Psoas muscle (tissue), 8 donors: ENCODE results near the gene SSPN. TPM values are rescaled to one million over a fixed set of nuclear protein-coding genes. Genes with fewer than 3 reads are reported as not detected.

ENCODE experiments used
- ATAC-seq, 4 donors: fragments of 200-7000 bp; cut with Tn5 transposase; one replicate each; pipeline ENCODE4 v1.9.1; 2020; ENCODE audit warnings: moderate library complexity in 3 of 4, mild to moderate bottlenecking in 2 of 4
- DNase-seq, 2 donors: peaks; one replicate each; pipeline ENCODE4 v3.0.0-alpha.2; 2020
- H3K27ac ChIP-seq: fragments of 200-600 bp; one replicate; pipeline ENCODE4 v1.8.0; 2022
- H3K27me3 ChIP-seq, 3 donors: fragments of 200-600 bp in 1 of 3; one replicate each; pipeline versions ENCODE4 v1.6.1 to v1.8.0; 2013 to 2022; ENCODE audit warnings: low read length in 2 of 3, mild to moderate bottlenecking in 2 of 3, moderate library complexity in 1 of 3; ENCODE audit not compliant: insufficient read depth in 3 of 3
- H3K36me3 ChIP-seq, 2 donors: fragments of 200-600 bp in 1 of 2; one replicate each; pipeline versions ENCODE4 v1.6.1 to v1.8.0; 2013 to 2022; ENCODE audit warnings: low read depth in 1 of 2, mild to moderate bottlenecking in 1 of 2, moderate library complexity in 1 of 2; ENCODE audit not compliant: insufficient read depth in 1 of 2
- H3K4me1 ChIP-seq: fragments of 200-600 bp; one replicate; pipeline ENCODE4 v1.8.0; 2022
- H3K4me3 ChIP-seq: fragments of 200-600 bp; one replicate; pipeline ENCODE4 v1.8.0; 2022; ENCODE audit warnings: mild to moderate bottlenecking
- H3K9me3 ChIP-seq: fragments of 200-600 bp; one replicate; pipeline ENCODE4 v1.8.0; 2022
- CTCF ChIP-seq: fragments of 200-600 bp; IDR thresholded peaks from one replicate; pipeline ENCODE4 v1.8.0; 2022; ENCODE audit warnings: antibody characterized with exemption
- WGBS, 3 donors: extraction: QIAGEN DNeasy Blood & Tissue Kit; methylation state at CpG; one replicate each; pipeline versions ENCODE4 v1.1.6 to v1.1.7; 2013; 5-methylcytosine and 5-hydroxymethylcytosine counted together
- intact Hi-C, 2 donors: fragments of 100-400 bp; cut with DNase I; formaldehyde crosslinking; loops; one replicate each; pipeline versions ENCODE4 v1.11.0 to v1.14.2; 2022
- polyA plus RNA-seq, 3 donors: library from polyadenylated mRNA; stranded (reverse); fragments of 200-250 nt; gene quantifications; one replicate each; pipeline ENCODE4 v1.2.3, GENCODE V29; 2013
- total RNA-seq, 4 donors: library from RNA; stranded (reverse); fragmentation: NEBNext Ultra II Directional in 2 of 4; extraction: Animal tissue kit (Norgen Biotek cat#: 25700) in 2 of 4; gene quantifications; one replicate each; pipeline versions ENCODE4 v1.2.1 to v1.2.4, GENCODE V29; 2021 to 2023
- donor health status: healthy with polysubstance abuse.
- donor health status: DM: no; HTN: no; CAD: no; lungs with moderate emphysema.
- donor health status: Bipolar disorder and iron deficiency.
- donor health status: healthy.
- donor health status: DM: yes; HTN: yes; CAD: no.
- donor health status: DM: no; HTN: no; CAD: no.
- donor health status: DM: no; HTN: no; CAD: no.
- donor health status: DM: yes; HTN: yes; CAD: no.

The SSPN gene
- total and polyA plus RNA-seq, 7 donors = 8.3 to 88.7 (median 45.4) TPM

GRCh38 chr12:26188641-26189040, 6.7 kb upstream of the SSPN start:
- intact Hi-C loops = no loop called here
- no peak for TF ChIP-seq CTCF
- H3K4me1 ChIP-seq = peaks cover 18% of the 10 kb centered on the region
- DNase-seq = no peak
- no peaks in the 10 kb centered on the region for H3K9me3 ChIP-seq
- no peaks in the 10 kb centered on the region for H3K27me3 ChIP-seq
- no peaks in the 10 kb centered on the region for H3K36me3 ChIP-seq
- H3K27ac ChIP-seq = no peak overlapping the region
- WGBS, 3 donors = 97 to 98% (median 98%) methylated on average over 2 of the region's 2 CpGs
- H3K4me3 ChIP-seq = no peak overlapping the region
- ATAC-seq = no peak

GRCh38 chr12:26192142-26192541, 3.2 kb upstream of the SSPN start:
- 81 to 85% (median 82%) methylated on average over 3 of the region's 3 CpGs for WGBS, 3 donors
- intact Hi-C loops = loop anchor here in 1 of 2 donors (5.0 kb wide), 1 partner anchor 40 kb away; no protein-coding TSS in a partner anchor
- DNase-seq (no peak), ATAC-seq (no peak)
- no peak overlapping the region for H3K27ac ChIP-seq
- no peaks in the 10 kb centered on the region for H3K36me3 ChIP-seq
- TF ChIP-seq CTCF = no peak
- no peak overlapping the region for H3K4me3 ChIP-seq
- H3K4me1 ChIP-seq = peaks cover 18% of the 10 kb centered on the region
- no peaks in the 10 kb centered on the region for H3K27me3 ChIP-seq
- no peaks in the 10 kb centered on the region for H3K9me3 ChIP-seq

GRCh38 chr12:26193539-26193938, 1.8 kb upstream of the SSPN start:
- no peak for ATAC-seq
- TF ChIP-seq CTCF = no peak
- H3K27ac ChIP-seq = no peak overlapping the region
- peaks cover 20% of the 10 kb centered on the region for H3K4me1 ChIP-seq
- no peaks in the 10 kb centered on the region for H3K27me3 ChIP-seq
- H3K9me3 ChIP-seq = no peaks in the 10 kb centered on the region
- 89 to 92% (median 90%) methylated on average over 1 of the region's 1 CpG for WGBS, 3 donors
- H3K36me3 ChIP-seq = no peaks in the 10 kb centered on the region
- intact Hi-C loops = loop anchor here in 1 of 2 donors (5.0 kb wide), 1 partner anchor 41 kb away; no protein-coding TSS in a partner anchor
- no peak overlapping the region for H3K4me3 ChIP-seq
- no peak for DNase-seq

GRCh38 chr12:26195641-26196420, 458 bp downstream of the SSPN start:
- Histone ChIP-seq H3K4me3 (peak overlapping the region; percentile 82), H3K27ac (peak overlapping the region; percentile 89), H3K27me3 (no peaks in the 10 kb centered on the region), H3K36me3 (no peaks in the 10 kb centered on the region), H3K9me3 (no peaks in the 10 kb centered on the region), H3K4me1 (peaks cover 28% of the 10 kb centered on the region)
- ATAC-seq = peak; percentile 82 to 88 (median 85)
- intact Hi-C loops = loop anchor here (2.0 to 5.0 kb wide), 2 partner anchors 69 kb away; partner anchors contain the start of gene BHLHE41 (in 1 of the 2)
- no peak for TF ChIP-seq CTCF
- peak; percentile 59 to 78 for DNase-seq
- 0% methylated on average over 35 to 45 of the region's 45 CpGs for WGBS, 3 donors
